ENCODE results near the gene THADA. TPM values are rescaled to one million over a fixed set of nuclear protein-coding genes. Genes with fewer than 3 reads are reported as not detected.

THADA gene
- total and polyA plus RNA-seq, 2 donors (not counting 3 experiments of a cell fraction or from before 2014, with no cell fraction given) = 22.6 to 25.3 TPM

- no TSS peak for BruUV-seq (replicated peaks)
- Histone ChIP-seq H3K9me1 (replicated peaks; ENCODE audit: control insufficient read depth, extremely low read depth, insufficient read depth, low read length) (no peaks in the 10 kb centered on the region), H3K4me2 (ENCODE audit: insufficient read depth, low read length) (no peak overlapping the region), H2AFZ (ENCODE audit: low read depth, low read length) (no peak overlapping the region), H3K9ac (replicated peaks; ENCODE audit: extremely low read depth, insufficient read depth, low read length) (no peak overlapping the region), H3K4me1 (ENCODE audit: control insufficient read depth, extremely low read depth, insufficient read depth, low read length) (no peaks in the 10 kb centered on the region), H3K27me3 (ENCODE audit: control insufficient read depth in 2 of 2, insufficient read depth in 2 of 2, low read length in 2 of 2) (no peaks in the 10 kb centered on the region), H3K9me3 (replicated peaks; ENCODE audit: control insufficient read depth, insufficient read depth, low read length) (no peaks in the 10 kb centered on the region), H3K4me3 (replicated peaks in 1 of 3; ENCODE audit: insufficient read depth in 1 of 3, low read depth in 1 of 3, low read length in 3 of 3) (no peak overlapping the region), H3K79me2 (ENCODE audit: control insufficient read depth, insufficient read depth, low read length) (no peaks in the 10 kb centered on the region), H4K20me1 (replicated peaks; ENCODE audit: control insufficient read depth, extremely low read depth, insufficient read depth, low read length) (no peaks in the 10 kb centered on the region), H3K36me3 (ENCODE audit: control insufficient read depth in 2 of 2, extremely low read depth in 1 of 2, insufficient read depth in 2 of 2, low read length in 2 of 2) (no peaks in the 10 kb centered on the region), H3K27ac (ENCODE audit: insufficient read depth, low read depth, low read length) (no peak overlapping the region)
- peak; percentile 17 for DNase-seq (ENCODE audit: low read depth, low spot score)
- intact Hi-C loops (cut with micrococcal nuclease) = no loop called here
- POLR2A ChIA-PET = interaction anchor here (0.6 kb wide), 1 partner anchor 577 kb away, joined by 4 read pairs; no protein-coding TSS in a partner anchor
- dilution Hi-C loops (cut with MboI; ENCODE audit: extremely low pct_ligation_motif_present, low sequenced_read_pairs) = no loop called here
- FAIRE-seq = peak; percentile 55
- no peak for TF ChIP-seq POLR2A (IDR thresholded peaks at IDR 0.05; ENCODE audit: low read depth, low read length)
- TF ChIP-seq, protein P1, sequence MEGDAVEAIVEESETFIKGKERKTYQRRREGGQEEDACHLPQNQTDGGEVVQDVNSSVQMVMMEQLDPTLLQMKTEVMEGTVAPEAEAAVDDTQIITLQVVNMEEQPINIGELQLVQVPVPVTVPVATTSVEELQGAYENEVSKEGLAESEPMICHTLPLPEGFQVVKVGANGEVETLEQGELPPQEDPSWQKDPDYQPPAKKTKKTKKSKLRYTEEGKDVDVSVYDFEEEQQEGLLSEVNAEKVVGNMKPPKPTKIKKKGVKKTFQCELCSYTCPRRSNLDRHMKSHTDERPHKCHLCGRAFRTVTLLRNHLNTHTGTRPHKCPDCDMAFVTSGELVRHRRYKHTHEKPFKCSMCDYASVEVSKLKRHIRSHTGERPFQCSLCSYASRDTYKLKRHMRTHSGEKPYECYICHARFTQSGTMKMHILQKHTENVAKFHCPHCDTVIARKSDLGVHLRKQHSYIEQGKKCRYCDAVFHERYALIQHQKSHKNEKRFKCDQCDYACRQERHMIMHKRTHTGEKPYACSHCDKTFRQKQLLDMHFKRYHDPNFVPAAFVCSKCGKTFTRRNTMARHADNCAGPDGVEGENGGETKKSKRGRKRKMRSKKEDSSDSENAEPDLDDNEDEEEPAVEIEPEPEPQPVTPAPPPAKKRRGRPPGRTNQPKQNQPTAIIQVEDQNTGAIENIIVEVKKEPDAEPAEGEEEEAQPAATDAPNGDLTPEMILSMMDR (IDR thresholded peaks at IDR 0.05; ENCODE audit: extremely low read depth in 1 of 2, insufficient read depth in 1 of 2, low read depth in 1 of 2, low read length in 2 of 2) = no peak
- TF ChIP-seq POLR2AphosphoS5 (IDR thresholded peaks at IDR 0.05; ENCODE audit: insufficient read depth, low read depth, low read length) = no peak
- no peak for TF ChIP-seq JUN (IDR thresholded peaks at IDR 0.05; ENCODE audit: borderline replicate concordance, insufficient read depth, insufficient read length, low read depth)
- TF ChIP-seq FOS (IDR thresholded peaks at IDR 0.05; ENCODE audit: borderline replicate concordance, insufficient read depth, low read length) = no peak
- no peak for TF ChIP-seq MYC (IDR thresholded peaks at IDR 0.05; ENCODE audit: low read depth, low read length)
- TF ChIP-seq MAX (IDR thresholded peaks at IDR 0.05; ENCODE audit: insufficient read depth, insufficient read length) = no peak
- no peak for TF ChIP-seq EZH2 (IDR thresholded peaks at IDR 0.05; ENCODE audit: borderline replicate concordance, low read depth, low read length, severe bottlenecking)
- no peak for TF ChIP-seq GATA2 (IDR thresholded peaks at IDR 0.05; ENCODE audit: insufficient read depth, insufficient read length, low read depth, low read length)
- CTCF ChIA-PET = interaction anchor here (0.7 to 1.4 kb wide), 3 partner anchors 10 to 233 kb away, joined by 3 read pairs; no protein-coding TSS in a partner anchor
Observed at GRCh38 chr2:43251171-43251731, 344.6 kb downstream of the THADA start.

Measured in endothelial cell of umbilical vein (primary cell).